ENCODE measurements around the gene ZDHHC3.

Gene ZDHHC3

GRCh38 chr3:44926172-44926571, 49.8 kb downstream of the ZDHHC3 start:
- no peak for DNase-seq

- no peak for DNase-seq
Measured at GRCh38 chr3:44924457-44925084, 51.4 kb downstream of the ZDHHC3 start.

- no peak for DNase-seq
Measured at GRCh38 chr3:44923632-44924456, 52.1 kb downstream of the ZDHHC3 start.

- no peak for DNase-seq
Measured at GRCh38 chr3:44920081-44920480, 55.9 kb downstream of the ZDHHC3 start.

GRCh38 chr3:44918581-44918980, 57.4 kb downstream of the ZDHHC3 start:
- DNase-seq, result no peak

- no peak for DNase-seq
Measured at GRCh38 chr3:44918087-44918486, 57.9 kb downstream of the ZDHHC3 start.

GRCh38 chr3:44915702-44916438, 60.1 kb downstream of the ZDHHC3 start:
- DNase-seq, result no peak

- no peak for DNase-seq
Measured at GRCh38 chr3:44914936-44915335, 61.0 kb downstream of the ZDHHC3 start.

- peak; percentile 53 to 66 for DNase-seq
Measured at GRCh38 chr3:44913868-44914468, 62.0 kb downstream of the ZDHHC3 start.

- no peak for DNase-seq
Measured at GRCh38 chr3:44910693-44911092, 65.3 kb downstream of the ZDHHC3 start.

GRCh38 chr3:44909063-44909462, 66.9 kb downstream of the ZDHHC3 start:
- no peak for DNase-seq

- no peak for DNase-seq
Measured at GRCh38 chr3:44907612-44908011, 68.4 kb downstream of the ZDHHC3 start.

GRCh38 chr3:44906997-44907396, 69.0 kb downstream of the ZDHHC3 start:
- DNase-seq, result peak in 1 of 2 experiments; percentile 7

GRCh38 chr3:44905446-44906157, 70.4 kb downstream of the ZDHHC3 start:
- DNase-seq, result no peak

- no peak for DNase-seq
Measured at GRCh38 chr3:44903751-44904150, 72.2 kb downstream of the ZDHHC3 start.

GRCh38 chr3:44903314-44903713, 72.7 kb downstream of the ZDHHC3 start:
- no peak for DNase-seq

- DNase-seq, result no peak
Measured at GRCh38 chr3:44902628-44903027, 73.3 kb downstream of the ZDHHC3 start.

GRCh38 chr3:44899683-44900367, 76.1 kb downstream of the ZDHHC3 start:
- no peak for DNase-seq

- no peak for DNase-seq
Measured at GRCh38 chr3:44896440-44896839, 79.5 kb downstream of the ZDHHC3 start.

GRCh38 chr3:44894485-44894884, 81.5 kb downstream of the ZDHHC3 start:
- no peak for DNase-seq

- DNase-seq, result no peak
Measured at GRCh38 chr3:44893097-44893496, 82.9 kb downstream of the ZDHHC3 start.

GRCh38 chr3:44892689-44893088, 83.3 kb downstream of the ZDHHC3 start:
- no peak for DNase-seq

Measured in stimulated activated CD4-positive, alpha-beta T cell treated with anti-CD3 and anti-CD28 coated beads, Interleukin-4, amount 100 ng/mL, for 4 hours (primary cell).